Lung (tissue), 16 donors: ENCODE results near the gene DEAF1. TPM values are rescaled to one million over a fixed set of nuclear protein-coding genes. Genes with fewer than 3 reads are reported as not detected.
"Not testable (repeated sequence)": the region's sequence is repeated elsewhere in the genome, so short reads cannot be mapped to it uniquely, and the experiment has no call there.

ENCODE experiments used
- ATAC-seq: fragments of 200-7000 bp; cut with Tn5 transposase; one replicate; pipeline ENCODE4 v1.9.1; 2020; ENCODE audit warnings: moderate number of reproducible peaks; ENCODE audit not compliant: insufficient read depth, low FRiP score
- DNase-seq, 3 donors: peaks; one replicate each; pipeline ENCODE4 v3.0.0-alpha.2; 2013 to 2017
- H3K27ac ChIP-seq, 2 donors: one replicate each; pipeline ENCODE4 v1.5.1; 2013; ENCODE audit warnings: mild to moderate bottlenecking in 2 of 2, moderate library complexity in 2 of 2, control low read depth in 1 of 2, inconsistent platforms in 1 of 2, low read depth in 1 of 2, low read length in 1 of 2
- H3K27me3 ChIP-seq, 3 donors: one replicate each; pipeline ENCODE4 v1.5.1; 2013; ENCODE audit warnings: low read length in 2 of 3; ENCODE audit not compliant: control insufficient read depth in 3 of 3, insufficient read depth in 3 of 3
- H3K36me3 ChIP-seq, 4 donors: one replicate each; pipeline ENCODE4 v1.5.1; 2013; ENCODE audit warnings: low read length in 4 of 4, mild to moderate bottlenecking in 1 of 4, moderate library complexity in 1 of 4; ENCODE audit not compliant: control insufficient read depth in 4 of 4, insufficient read depth in 4 of 4
- H3K4me1 ChIP-seq, 5 donors: one replicate each; pipeline ENCODE4 v1.5.1; 2013; ENCODE audit warnings: low read length in 5 of 5, mild to moderate bottlenecking in 2 of 5, moderate library complexity in 1 of 5; ENCODE audit not compliant: control insufficient read depth in 5 of 5, insufficient read depth in 5 of 5
- H3K4me3 ChIP-seq: one replicate; pipeline ENCODE4 v1.5.1; 2013; ENCODE audit warnings: mild to moderate bottlenecking, control low read depth, moderate library complexity
- H3K9ac ChIP-seq, 2 donors: one replicate each; pipeline ENCODE4 v1.5.1; 2013; ENCODE audit warnings: low read length in 2 of 2, control low read depth in 1 of 2; ENCODE audit not compliant: insufficient read depth in 1 of 2
- H3K9me3 ChIP-seq, 4 donors: one replicate each; pipeline ENCODE4 v1.5.1; 2013; ENCODE audit warnings: low read length in 3 of 4, mild to moderate bottlenecking in 1 of 4, moderate library complexity in 1 of 4; ENCODE audit not compliant: control insufficient read depth in 4 of 4, insufficient read depth in 3 of 4
- CTCF ChIP-seq: IDR thresholded peaks from 2 replicates; pipeline ENCODE4 v1.5.1; 2012; ENCODE audit warnings: mild to moderate bottlenecking; ENCODE audit errors: control extremely low read depth, extremely low read depth
- WGBS, 2 donors: extraction: QIAGEN DNeasy Blood & Tissue Kit; methylation state at CpG; one replicate each; pipeline ENCODE4 v1.1.7; 2013; 5-methylcytosine and 5-hydroxymethylcytosine counted together
- long read RNA-seq, 5 donors: transcript quantifications; one replicate each; lab custom pipeline, GENCODE V29; 2026
- polyA plus RNA-seq, 2 donors: library from polyadenylated mRNA; stranded (reverse); fragments of 200-250 nt; gene quantifications; one replicate each; pipeline ENCODE4 v1.2.1, GENCODE V29; 2013
- total RNA-seq, 2 donors: library from RNA; depleted of rRNA in 1 of 2; stranded (reverse); fragments of >200 nt in 1 of 2; gene quantifications; one replicate each; pipeline ENCODE4 v1.2.1, GENCODE V29; 2014 to 2021
- donor health status: control.
- donor health status: control.
- donor health status: Bipolar disorder and iron deficiency.
- donor health status: healthy.
- donor health status: DM: yes; HTN: yes; CAD: no.

The DEAF1 gene
- total RNA-seq, result 10 to 100 TPM; 18.5 to 33.1 TPM
- polyA plus RNA-seq, result 10 to 100 TPM; 20.0 to 24.7 TPM
- long read RNA-seq, donor 1, transcript DEAF1-201 (12 exons, 2,500 nt), result major isoform, 6 of 14 reads
- long read RNA-seq, donor 1, partial matches to known transcripts, result 8 of 14 reads
- long read RNA-seq, donor 1, other reads (novel, unspliced or antisense), result 0 of 14 reads
- long read RNA-seq, donor 2, partial matches to known transcripts, result 0 of 1 reads
- long read RNA-seq, donor 2, other reads (novel, unspliced or antisense), result 0 of 1 reads
- long read RNA-seq, donor 3, partial matches to known transcripts, result 8 of 10 reads
- long read RNA-seq, donor 3, other reads (novel, unspliced or antisense), result 0 of 10 reads
- long read RNA-seq, donor 4, partial matches to known transcripts, result 0 of 2 reads
- long read RNA-seq, donor 4, other reads (novel, unspliced or antisense), result 0 of 2 reads
- long read RNA-seq, donor 5, transcript DEAF1-201 (12 exons, 2,500 nt), result major isoform, 9 of 35 reads
- long read RNA-seq, donor 5, partial matches to known transcripts, result 26 of 35 reads
- long read RNA-seq, donor 5, other reads (novel, unspliced or antisense), result 0 of 35 reads

GRCh38 chr11:694563-695287 is at the start of gene DEAF1:
DEAF1 (minus strand) TSS chr11:695222; CDS start chr11:695047, 175 bp downstream.
- Histone ChIP-seq H3K4me1 (peaks cover 0 to 22% (median 9%) of the 10 kb centered on the region in 5 donors), H3K9ac (peak within 1 kb of the TSS; percentile 89 to 98), H3K27ac (peak within 1 kb of the TSS; percentile 98 to 100), H3K4me3 (peak within 1 kb of the TSS; percentile 88), H3K27me3 (no peaks in the 10 kb centered on the region), H3K36me3 (peaks cover 0 to 7% (median 3%) of the 10 kb centered on the region in 4 donors), H3K9me3 (no peaks in the 10 kb centered on the region)
- TF ChIP-seq CTCF, result no peak
- DNase-seq (peak; percentile 99 to 100 (median 99)), ATAC-seq (peak; percentile 92)
- 0 to 2% methylated on average over 55 to 103 of the region's 103 CpGs for WGBS, 2 donors

GRCh38 chr11:742571-743201 is 47.7 kb upstream of the DEAF1 start:
- H3K27me3 ChIP-seq, result no peaks in the 10 kb centered on the region
- no peak overlapping the region for H3K9ac ChIP-seq
- peaks cover 0 to 6% (median 0%) of the 10 kb centered on the region in 5 donors for H3K4me1 ChIP-seq
- WGBS, 2 donors, result 86 to 93% methylated on average over 4 of the region's 4 CpGs
- H3K27ac ChIP-seq, result no peak overlapping the region
- TF ChIP-seq CTCF, result no peak
- ATAC-seq (no peak), DNase-seq (no peak)
- no peaks in the 10 kb centered on the region for H3K9me3 ChIP-seq
- no peak overlapping the region for H3K4me3 ChIP-seq
- H3K36me3 ChIP-seq, result no peaks in the 10 kb centered on the region

GRCh38 chr11:742156-742546 is 47.1 kb upstream of the DEAF1 start:
- ATAC-seq (no peak), DNase-seq (no peak)
- no peak for TF ChIP-seq CTCF
- H3K4me3 ChIP-seq, result no peak overlapping the region
- H3K36me3 ChIP-seq, result no peaks in the 10 kb centered on the region
- no peaks in the 10 kb centered on the region for H3K27me3 ChIP-seq
- peaks cover 0 to 9% (median 0%) of the 10 kb centered on the region in 5 donors for H3K4me1 ChIP-seq
- 90 to 92% methylated on average over 3 of the region's 3 CpGs for WGBS, 2 donors
- no peak overlapping the region for H3K9ac ChIP-seq
- no peaks in the 10 kb centered on the region for H3K9me3 ChIP-seq
- H3K27ac ChIP-seq, result no peak overlapping the region

GRCh38 chr11:737899-738298 is 42.9 kb upstream of the DEAF1 start:
- not testable (repeated sequence) for H3K4me3 ChIP-seq, H3K27me3 ChIP-seq, H3K36me3 ChIP-seq, H3K9ac ChIP-seq, H3K27ac ChIP-seq, DNase-seq, H3K9me3 ChIP-seq, H3K4me1 ChIP-seq, ATAC-seq
- 16 to 26% methylated on average over 10 of the region's 10 CpGs for WGBS, 2 donors
